ENCODE results near the gene POLDIP2.

GRCh38 chr17:28368306-28368831, 11.0 kb upstream of the POLDIP2 start:
- TF ChIP-seq CTCF (IDR thresholded peaks at IDR 0.05 in 4 of 5, conservative IDR thresholded peaks at IDR 0.05 in 1 of 5), result no peak
- no peak for TF ChIP-seq POLR2A (IDR thresholded peaks at IDR 0.05)
